ENCODE results near the gene BPIFA2.
"Not testable (repeated sequence)": the region's sequence is repeated elsewhere in the genome, so short reads cannot be mapped to it uniquely, and the experiment has no call there.

BPIFA2 gene

GRCh38 chr20:33167859-33168258 is at the start of gene BPIFA2:
BPIFA2 (plus strand) TSS chr20:33168159; CDS start chr20:33169146, 987 bp downstream.
- DNase-seq, result no peak

- no peak for DNase-seq
These were observed 47.9 kb upstream of the BPIFA2 start for GRCh38 chr20:33119725-33120720.

GRCh38 chr20:33120934-33121333 is 47.0 kb upstream of the BPIFA2 start:
- DNase-seq, result no peak

GRCh38 chr20:33122297-33122696 is 45.7 kb upstream of the BPIFA2 start:
- DNase-seq, result not testable (repeated sequence)

- DNase-seq, result no peak
These were observed 43.7 kb upstream of the BPIFA2 start for GRCh38 chr20:33124261-33124660.

- DNase-seq, result no peak
These were observed 43.0 kb upstream of the BPIFA2 start for GRCh38 chr20:33124994-33125393.

- DNase-seq, result no peak
These were observed 42.0 kb upstream of the BPIFA2 start for GRCh38 chr20:33125983-33126382.

- no peak for DNase-seq
These were observed 40.4 kb upstream of the BPIFA2 start for GRCh38 chr20:33127422-33128097.

GRCh38 chr20:33130568-33131061 is 37.3 kb upstream of the BPIFA2 start:
- no peak for DNase-seq

GRCh38 chr20:33131949-33132473 is 35.9 kb upstream of the BPIFA2 start:
- DNase-seq, result no peak

GRCh38 chr20:33132513-33133372 is 35.2 kb upstream of the BPIFA2 start:
- no peak for DNase-seq

- no peak for DNase-seq
These were observed 34.5 kb upstream of the BPIFA2 start for GRCh38 chr20:33133373-33133941.

GRCh38 chr20:33137195-33137594 is 30.8 kb upstream of the BPIFA2 start:
- no peak for DNase-seq

GRCh38 chr20:33139467-33139866 is 28.5 kb upstream of the BPIFA2 start:
- no peak for DNase-seq

GRCh38 chr20:33145521-33145920 is 22.4 kb upstream of the BPIFA2 start:
- DNase-seq, result no peak

- DNase-seq, result no peak
These were observed 20.7 kb upstream of the BPIFA2 start for GRCh38 chr20:33147299-33147698.

GRCh38 chr20:33148040-33148439 is 19.9 kb upstream of the BPIFA2 start:
- DNase-seq, result no peak

- no peak for DNase-seq
These were observed 13.7 kb upstream of the BPIFA2 start for GRCh38 chr20:33154252-33154651.

GRCh38 chr20:33158637-33159385 is 9.1 kb upstream of the BPIFA2 start:
- DNase-seq, result no peak

- DNase-seq, result no peak
These were observed 8.2 kb upstream of the BPIFA2 start for GRCh38 chr20:33159713-33160112.

GRCh38 chr20:33160681-33161080 is 7.3 kb upstream of the BPIFA2 start:
- no peak for DNase-seq
